ENCODE data around the gene IGF2BP2.
"Not testable (repeated sequence)": the region's sequence is repeated elsewhere in the genome, so short reads cannot be mapped to it uniquely, and the experiment has no call there.

DNA sequence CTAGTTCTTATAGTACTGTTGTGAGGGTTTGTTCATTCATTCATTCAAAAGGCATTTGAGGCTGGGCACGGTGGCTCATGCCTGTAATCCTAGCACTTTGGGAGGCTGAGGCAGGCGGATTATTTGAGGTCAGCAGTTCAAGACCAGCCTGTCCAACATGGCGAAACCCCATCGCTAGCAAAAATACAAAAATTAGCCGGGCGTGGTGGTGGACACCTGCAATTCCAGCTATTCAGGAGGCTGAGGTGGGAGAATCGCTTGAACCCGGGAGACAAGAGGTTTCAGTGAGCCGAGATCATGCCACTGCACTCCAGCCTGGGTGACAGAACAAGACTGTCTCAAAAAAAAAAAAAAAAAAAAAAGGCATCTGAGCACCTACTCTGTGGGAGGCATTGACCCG lies 163.5 kb downstream of the IGF2BP2 start:
- TF ChIP-seq, protein P1, sequence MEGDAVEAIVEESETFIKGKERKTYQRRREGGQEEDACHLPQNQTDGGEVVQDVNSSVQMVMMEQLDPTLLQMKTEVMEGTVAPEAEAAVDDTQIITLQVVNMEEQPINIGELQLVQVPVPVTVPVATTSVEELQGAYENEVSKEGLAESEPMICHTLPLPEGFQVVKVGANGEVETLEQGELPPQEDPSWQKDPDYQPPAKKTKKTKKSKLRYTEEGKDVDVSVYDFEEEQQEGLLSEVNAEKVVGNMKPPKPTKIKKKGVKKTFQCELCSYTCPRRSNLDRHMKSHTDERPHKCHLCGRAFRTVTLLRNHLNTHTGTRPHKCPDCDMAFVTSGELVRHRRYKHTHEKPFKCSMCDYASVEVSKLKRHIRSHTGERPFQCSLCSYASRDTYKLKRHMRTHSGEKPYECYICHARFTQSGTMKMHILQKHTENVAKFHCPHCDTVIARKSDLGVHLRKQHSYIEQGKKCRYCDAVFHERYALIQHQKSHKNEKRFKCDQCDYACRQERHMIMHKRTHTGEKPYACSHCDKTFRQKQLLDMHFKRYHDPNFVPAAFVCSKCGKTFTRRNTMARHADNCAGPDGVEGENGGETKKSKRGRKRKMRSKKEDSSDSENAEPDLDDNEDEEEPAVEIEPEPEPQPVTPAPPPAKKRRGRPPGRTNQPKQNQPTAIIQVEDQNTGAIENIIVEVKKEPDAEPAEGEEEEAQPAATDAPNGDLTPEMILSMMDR (IDR thresholded peaks at IDR 0.05): not testable (repeated sequence)
- not testable (repeated sequence) for TF ChIP-seq POLR2A (IDR thresholded peaks at IDR 0.05)

Measured in upper lobe of left lung (tissue), 4 donors.